ENCODE data around the gene TBL1X. TPM values are rescaled to one million over a fixed set of nuclear protein-coding genes. Genes with fewer than 3 reads are reported as not detected.

Gene TBL1X
- total and polyA plus RNA-seq, 2 experiments from 2014 or later, result 8.7 to 26.9 TPM

GRCh38 chrX:9604111-9604907 is 139.5 kb downstream of the TBL1X start:
- TF ChIP-seq EZH2phosphoT487 (IDR thresholded peaks at IDR 0.05; ENCODE audit: unreplicated experiment) (no peak), ZNF331 (CRISPR knock-in tag; IDR thresholded peaks at IDR 0.05; ENCODE audit: low read depth) (no peak), ZNF462 (CRISPR knock-in tag; IDR thresholded peaks at IDR 0.05) (no peak), EZH2 (IDR thresholded peaks at IDR 0.05; ENCODE audit: low read depth, unreplicated experiment) (no peak), ZNF114 (CRISPR knock-in tag; IDR thresholded peaks at IDR 0.05) (no peak), ETS1 (IDR thresholded peaks at IDR 0.05) (no peak), CREB1 (CRISPR knock-in tag; IDR thresholded peaks at IDR 0.05; ENCODE audit: low read depth) (no peak), POLR2AphosphoS5 (IDR thresholded peaks at IDR 0.05; ENCODE audit: low read depth) (no peak), STAT1 (IDR thresholded peaks at IDR 0.05; ENCODE audit: unreplicated experiment) (no peak), CTCF (conservative IDR thresholded peaks at IDR 0.05; ENCODE audit: low read depth in 2 of 2) (no peak), NANOG (IDR thresholded peaks at IDR 0.05; ENCODE audit: borderline replicate concordance) (no peak), JUNB (IDR thresholded peaks at IDR 0.05; ENCODE audit: unreplicated experiment) (no peak)
- no peaks in the 10 kb centered on the region for H3F3A ChIP-seq (replicated peaks; ENCODE audit: low read depth)
- no peaks in the 10 kb centered on the region for H4K20me1 ChIP-seq (replicated peaks; ENCODE audit: insufficient read depth)
- H3K27me3 Mint-ChIP-seq (ENCODE audit: insufficient read depth, low read depth, poor library complexity), result peaks cover under 1% of the 10 kb centered on the region
- H3K79me2 ChIP-seq (replicated peaks; ENCODE audit: insufficient read depth), result no peaks in the 10 kb centered on the region
- DNase-seq (ENCODE audit: low spot score) (no peak), ATAC-seq (no peak)
- H3K27me3 ChIP-seq (ENCODE audit: insufficient read depth), result no peaks in the 10 kb centered on the region
- no peak overlapping the region for H3K4me3 Mint-ChIP-seq
- 0 out of 3 replicates have a peak, but pooled peaks cover 5% of the 10 kb centered on the region for H3K36me3 Mint-ChIP-seq (ENCODE audit: low read depth)
- H3K4me2 ChIP-seq, result no peak overlapping the region
- no peaks in the 10 kb centered on the region for H3K9me2 ChIP-seq (ENCODE audit: insufficient read depth)
- H3K4me3 ChIP-seq, result no peak overlapping the region
- no peak overlapping the region for H2AFZ ChIP-seq
- no peaks in the 10 kb centered on the region for H3K36me3 ChIP-seq (ENCODE audit: insufficient read depth)
- H3K27ac Mint-ChIP-seq, result no peak overlapping the region
- peaks cover 10% of the 10 kb centered on the region; the same call in 2 of the 3 replicates for H3K4me1 Mint-ChIP-seq
- H3K9me3 Mint-ChIP-seq, result no peaks in the 10 kb centered on the region
- no peak overlapping the region for H3K27ac ChIP-seq (ENCODE audit: low read depth)
- H3K4me1 ChIP-seq (ENCODE audit: insufficient read depth), result no peaks in the 10 kb centered on the region

Data from GM23338 (cell line).